ENCODE measurements around the gene PGAP1. TPM values are rescaled to one million over a fixed set of nuclear protein-coding genes. Genes with fewer than 3 reads are reported as not detected.

Gene PGAP1
- total and polyA plus RNA-seq, 2 of the 8 experiments (the other 6 are each of a cell fraction or from before 2014, with no cell fraction given): 8.3 to 24.1 TPM

- TF ChIP-seq NANOG (IDR thresholded peaks at IDR 0.05; ENCODE audit: insufficient read depth, low read depth, low read length, poor library complexity, severe bottlenecking) (no peak), RNF2 (IDR thresholded peaks at IDR 0.05; ENCODE audit: borderline replicate concordance, low read depth, low read length, missing control alignments, poor library complexity, severe bottlenecking) (no peak), TEAD4 (IDR thresholded peaks at IDR 0.05; ENCODE audit: low read depth, low read length) (no peak), CTBP2 (IDR thresholded peaks at IDR 0.05; ENCODE audit: borderline replicate concordance, insufficient read depth, insufficient read length, low read length) (no peak), PHF8 (conservative IDR thresholded peaks at IDR 0.05; ENCODE audit: low read depth, low read length) (peak; percentile 71), TCF12 (IDR thresholded peaks at IDR 0.05; ENCODE audit: low read depth, low read length) (no peak), SP4 (IDR thresholded peaks at IDR 0.05; ENCODE audit: low read length) (no peak), SAP30 (IDR thresholded peaks at IDR 0.05; ENCODE audit: insufficient read depth, insufficient replicate concordance, low read length) (peak; percentile 72), JUN (IDR thresholded peaks at IDR 0.05; ENCODE audit: low read depth, low read length) (no peak), ZNF274 (IDR thresholded peaks at IDR 0.05; ENCODE audit: borderline replicate concordance, extremely low read depth, low read length) (no peak), TBP (IDR thresholded peaks at IDR 0.05; ENCODE audit: low read depth, low read length) (no peak; the same call in 1 of the 2 replicates), CEBPB (IDR thresholded peaks at IDR 0.05; ENCODE audit: low read depth, low read length) (no peak), ATF3 (IDR thresholded peaks at IDR 0.05; ENCODE audit: insufficient read depth, low read depth, low read length) (no peak), TAF1 (IDR thresholded peaks at IDR 0.05; ENCODE audit: low read depth, low read length) (peak; percentile 74), SIN3A (conservative IDR thresholded peaks at IDR 0.05 in 1 of 2, IDR thresholded peaks at IDR 0.05 in 1 of 2; ENCODE audit: low read depth in 1 of 2, low read length in 2 of 2) (peak; percentile 34 to 64; a peak in 2 of 4 replicates), POLR2A (IDR thresholded peaks at IDR 0.05; ENCODE audit: control extremely low read depth in 1 of 2, low read depth in 2 of 2, low read length in 2 of 2) (peak; percentile 61 to 82), GABPA (IDR thresholded peaks at IDR 0.05; ENCODE audit: borderline replicate concordance, insufficient read depth, low read length) (no peak), BACH1 (IDR thresholded peaks at IDR 0.05; ENCODE audit: low read length) (no peak), E2F6 (IDR thresholded peaks at IDR 0.05) (peak; percentile 50; the same call in 1 of the 2 replicates), CHD1 (IDR thresholded peaks at IDR 0.05; ENCODE audit: low read depth, low read length) (no peak), MAFK (IDR thresholded peaks at IDR 0.05; ENCODE audit: low read depth, low read length) (no peak), RFX5 (IDR thresholded peaks at IDR 0.05; ENCODE audit: borderline replicate concordance, low read depth, low read length) (no peak), RBBP5 (IDR thresholded peaks at IDR 0.05; ENCODE audit: borderline replicate concordance, low read depth, low read length) (peak; percentile 80; the same call in 1 of the 2 replicates)
These were observed at the start of gene PGAP1 (continued) for GRCh38 chr2:196926562-196927375.

Measured in H1 (cell line).